HFF-Myc (cell line): Measurements from ENCODE around the gene CSNK1G2.

Experiments used
- DNase-seq: peaks from one replicate; pipeline ENCODE4 v3.0.0-alpha.2; 2011; ENCODE audit warnings: low read depth; ENCODE audit errors: extremely low read depth
- H3K4me3 ChIP-seq: replicated peaks from 2 replicates; pipeline ENCODE4 v1.5.1; 2011; ENCODE audit warnings: low read depth, mild to moderate bottlenecking, control low read depth, low read length
- CTCF ChIP-seq: IDR thresholded peaks from 2 replicates; pipeline ENCODE4 v1.5.1; 2012; ENCODE audit warnings: mild to moderate bottlenecking, low read depth, low read length, control low read depth; ENCODE audit errors: missing control alignments

The CSNK1G2 gene

GRCh38 chr19:1923319-1923718 is 17.7 kb upstream of the CSNK1G2 start:
- no peak overlapping the region for H3K4me3 ChIP-seq

DNA sequence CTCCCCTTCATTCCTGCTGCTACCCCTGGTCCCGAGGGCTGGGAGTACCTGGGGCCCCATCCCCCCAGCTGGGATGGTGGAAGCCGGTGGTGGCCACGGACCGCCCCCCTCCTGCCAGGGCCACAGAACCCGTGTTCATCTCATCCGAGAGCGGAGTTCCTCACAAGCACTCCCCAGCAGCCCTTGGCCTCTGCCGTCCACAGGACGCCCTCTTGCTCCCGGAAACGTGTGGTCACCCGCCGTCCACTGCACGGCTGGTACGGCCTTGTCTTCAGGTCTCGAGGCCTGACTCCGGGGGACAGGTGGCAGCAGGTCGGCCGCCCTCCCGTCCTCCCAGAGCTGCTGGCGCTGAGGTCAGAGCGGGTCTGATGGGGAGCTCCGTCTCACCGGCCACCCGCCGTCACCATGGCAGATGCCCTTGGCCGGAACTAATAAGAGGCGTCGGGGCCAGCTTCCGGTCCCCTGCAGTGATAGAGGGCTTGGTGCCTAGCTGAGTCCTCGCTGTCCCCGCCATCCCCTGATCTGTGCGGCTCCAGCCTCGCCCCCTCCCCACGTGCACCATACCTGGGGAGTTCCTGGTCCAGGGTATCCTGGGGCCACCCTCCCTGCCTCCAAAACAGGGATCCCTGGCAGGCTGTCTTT is 16.5 kb upstream of the CSNK1G2 start:
- no peak for TF ChIP-seq CTCF
- H3K4me3 ChIP-seq = no peak overlapping the region
- no peak for DNase-seq

More at GRCh38 chr19:1923319-1923718, 17.7 kb upstream of the CSNK1G2 start:
- no peak for DNase-seq
- TF ChIP-seq CTCF = no peak

DNA sequence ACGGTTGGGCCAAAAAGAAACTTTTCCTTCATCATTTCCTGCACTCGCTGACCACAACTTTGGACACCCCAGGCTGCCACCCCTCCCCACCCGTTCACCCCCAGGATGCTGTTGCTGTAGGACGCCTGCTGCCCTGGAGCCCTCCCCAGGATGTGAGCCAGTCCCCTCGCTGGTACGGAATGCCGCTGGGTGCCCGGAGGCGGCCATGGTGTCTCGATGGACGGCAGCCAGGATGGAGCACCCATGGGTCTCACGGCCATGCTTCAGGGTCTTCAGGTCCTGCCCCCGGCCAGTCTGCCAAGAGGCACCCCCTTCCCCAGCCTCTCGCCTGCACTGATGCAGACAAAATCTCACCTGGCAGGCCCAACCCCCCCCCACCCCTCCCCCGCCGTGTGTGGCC is 15.4 kb upstream of the CSNK1G2 start:
- H3K4me3 ChIP-seq = no peak overlapping the region
- no peak for TF ChIP-seq CTCF
- no peak for DNase-seq

- no peak for DNase-seq
- peak; percentile 79 for TF ChIP-seq CTCF
- no peak overlapping the region for H3K4me3 ChIP-seq
Measured at GRCh38 chr19:1929021-1929742, 11.8 kb upstream of the CSNK1G2 start.

GRCh38 chr19:1931445-1931844 is 9.5 kb upstream of the CSNK1G2 start:
- no peak for DNase-seq
- no peak for TF ChIP-seq CTCF
- no peak overlapping the region for H3K4me3 ChIP-seq

GRCh38 chr19:1932395-1932794 is 8.6 kb upstream of the CSNK1G2 start:
- no peak for TF ChIP-seq CTCF

More at GRCh38 chr19:1932395-1932794, 8.6 kb upstream of the CSNK1G2 start:
- DNase-seq = no peak
- H3K4me3 ChIP-seq = no peak overlapping the region
